HepG2 (cell line): ENCODE measurements around the gene WDR27. TPM values are rescaled to one million over a fixed set of nuclear protein-coding genes. Genes with fewer than 3 reads are reported as not detected.

ENCODE experiments used
- BCL3 ChIP-seq: sonication (generic); formaldehyde crosslinking; IDR thresholded peaks from 2 replicates; pipeline ENCODE4 v1.5.1; 2020; ENCODE audit warnings: mild to moderate bottlenecking, missing genetic modification reagents, moderate library complexity
- CAMTA2 ChIP-seq: sonication (generic); formaldehyde crosslinking; IDR thresholded peaks from 2 replicates; pipeline ENCODE4 v1.4.0; 2020; ENCODE audit warnings: mild to moderate bottlenecking, missing genetic modification reagents, borderline replicate concordance
- CEBPZ ChIP-seq: IDR thresholded peaks from 2 replicates; pipeline ENCODE4 v1.6.1; 2012; ENCODE audit warnings: low read length, improper control_type of control experiment
- ELF1 ChIP-seq: sonication (generic); formaldehyde crosslinking; IDR thresholded peaks from 2 replicates; pipeline ENCODE4 v1.4.0; 2020; ENCODE audit warnings: missing genetic modification reagents
- FIP1L1 ChIP-seq: fragments of 200-400 bp; formaldehyde crosslinking; IDR thresholded peaks from 2 replicates; pipeline ENCODE4 v1.6.1; 2018; ENCODE audit warnings: low read depth, mild to moderate bottlenecking, low read length, moderate library complexity, borderline replicate concordance; ENCODE audit not compliant: insufficient read depth
- HDAC2 ChIP-seq: sonication (generic); formaldehyde crosslinking; IDR thresholded peaks from 2 replicates; pipeline ENCODE4 v1.4.0; 2020; ENCODE audit warnings: missing genetic modification reagents
- KDM4B ChIP-seq: sonication (generic); formaldehyde crosslinking; IDR thresholded peaks from 2 replicates; pipeline ENCODE4 v1.4.0; 2020; ENCODE audit warnings: missing genetic modification reagents
- KLF12 ChIP-seq: sonication (generic); formaldehyde crosslinking; IDR thresholded peaks from 2 replicates; pipeline ENCODE4 v1.4.0; 2020; ENCODE audit warnings: missing genetic modification reagents, borderline replicate concordance
- MEIS1 ChIP-seq: sonication (generic); formaldehyde crosslinking; IDR thresholded peaks from 2 replicates; pipeline ENCODE4 v1.9.0; 2021; ENCODE audit warnings: mild to moderate bottlenecking, missing genetic modification reagents, moderate library complexity, borderline replicate concordance
- PHF8 ChIP-seq: sonication (generic); formaldehyde crosslinking; IDR thresholded peaks from 2 replicates; pipeline ENCODE4 v1.5.0; 2020; ENCODE audit warnings: missing genetic modification reagents
- POLR2G ChIP-seq: fragments of 200-400 bp; formaldehyde crosslinking; IDR thresholded peaks from 2 replicates; pipeline ENCODE4 v1.6.1; 2018; ENCODE audit warnings: mild to moderate bottlenecking, low read depth, low read length, moderate library complexity
- PRDM15 ChIP-seq: sonication (generic); formaldehyde crosslinking; IDR thresholded peaks from 2 replicates; pipeline ENCODE4 v1.4.0; 2020; ENCODE audit warnings: missing genetic modification reagents
- REL ChIP-seq: sonication (generic); formaldehyde crosslinking; conservative IDR thresholded peaks from 2 replicates; pipeline ENCODE4 v1.8.0; 2022; ENCODE audit warnings: mild to moderate bottlenecking, missing genetic modification reagents, moderate library complexity
- REPIN1 ChIP-seq: sonication (generic); formaldehyde crosslinking; IDR thresholded peaks from 2 replicates; pipeline ENCODE4 v1.8.0; 2022; ENCODE audit warnings: missing genetic modification reagents, low read depth, mild to moderate bottlenecking, borderline replicate concordance
- SP4 ChIP-seq: sonication (generic); formaldehyde crosslinking; IDR thresholded peaks from 2 replicates; pipeline ENCODE4 v1.8.1; 2023; ENCODE audit warnings: mild to moderate bottlenecking, missing genetic modification reagents
- TBX3 ChIP-seq: fragments of 450-650 bp; IDR thresholded peaks from 2 replicates; pipeline ENCODE4 v1.6.1; 2017; ENCODE audit warnings: antibody characterized with exemption, mild to moderate bottlenecking, inconsistent platforms, borderline replicate concordance
- ZNF496 ChIP-seq: sonication (generic); formaldehyde crosslinking; IDR thresholded peaks from 2 replicates; pipeline ENCODE4 v1.8.1; 2023; ENCODE audit warnings: mild to moderate bottlenecking, moderate library complexity, missing genetic modification reagents; ENCODE audit not compliant: insufficient replicate concordance
- ZNF850 ChIP-seq: sonication (generic); formaldehyde crosslinking; conservative IDR thresholded peaks from 2 replicates; pipeline ENCODE4 v1.9.0; 2021; ENCODE audit warnings: mild to moderate bottlenecking, missing genetic modification reagents
- polyA plus RNA-seq, 8 experiments: library from polyadenylated mRNA; depleted of rRNA in 3 of 8; stranded (reverse) in 7 of 8; unstranded in 1 of 8; fragments of >200 nt; fragmentation: Illumina TruSeq in 4 of 8; extraction: Trizol in 4 of 8; gene quantifications; 2 replicates each; pipeline versions ENCODE4 v1.2.1 to v1.2.3, GENCODE V29; 2011 to 2016; ENCODE audit warnings: low read depth in 4 of 8, missing spikeins in 1 of 8, mixed read lengths in 1 of 8; ENCODE audit not compliant: insufficient read depth in 1 of 8
- total RNA-seq, 5 experiments: library from RNA; depleted of rRNA; stranded (reverse); fragments of >200 nt; fragmentation: Illumina TruSeq; extraction: Trizol; gene quantifications; 2 replicates each; pipeline ENCODE4 v1.2.3, GENCODE V29; 2016; ENCODE audit warnings: low read depth in 1 of 5

Gene WDR27
- total and polyA plus RNA-seq, 2 of the 13 experiments (the other 11 are each of a cell fraction or from before 2014, with no cell fraction given), result 34.1 to 80.3 TPM

- TF ChIP-seq CEBPZ (no peak), HDAC2 (CRISPR knock-in tag) (0 out of 2 replicates have a peak, but pooled peaks have one; percentile 21), FIP1L1 (0 out of 2 replicates have a peak, but pooled peaks have one; percentile 89), TBX3 (no peak), REL (CRISPR knock-in tag) (peak; percentile 96), CAMTA2 (peak; percentile 90; the same call in 1 of the 2 replicates), PHF8 (CRISPR knock-in tag) (peak; percentile 92), SP4 (CRISPR knock-in tag) (no peak; the same call in 1 of the 2 replicates), MEIS1 (CRISPR knock-in tag) (no peak), ZNF850 (0 out of 2 replicates have a peak, but pooled peaks have one; percentile 71), ELF1 (CRISPR knock-in tag) (peak; percentile 58; the same call in 1 of the 2 replicates), REPIN1 (CRISPR knock-in tag) (peak; percentile 83), BCL3 (no peak; the same call in 1 of the 2 replicates), POLR2G (peak; percentile 86), KDM4B (CRISPR knock-in tag) (peak; percentile 88), KLF12 (no peak), ZNF496 (CRISPR knock-in tag) (no peak), PRDM15 (CRISPR knock-in tag) (no peak)
These were observed 22.8 kb upstream of the WDR27 start, which contains the start of gene PHF10 (continued) for GRCh38 chr6:169724494-169725124.
